NOMO-1 treated with DMSO at 0.1 percent for 48 hours (cell line): ENCODE results near the gene DCC.

Experiments
- DNase-seq: peaks from one replicate; lab custom pipeline; 2025; ENCODE audit not compliant: unreplicated experiment; lab: John Stamatoyannopoulos, UW

DCC gene

GRCh38 chr18:52339891-52340371 is at the start of gene DCC:
Gene DCC (plus strand): TSS chr18:52340197. CDS start chr18:52340788, 591 bp downstream.
- no peak for DNase-seq

GRCh38 chr18:52310651-52311050 is 29.3 kb upstream of the DCC start:
- DNase-seq = no peak

- DNase-seq = no peak
Measured at GRCh38 chr18:52311331-52311730, 28.7 kb upstream of the DCC start.

- no peak for DNase-seq
Measured at GRCh38 chr18:52312346-52312745, 27.7 kb upstream of the DCC start.

GRCh38 chr18:52313213-52313612 is 26.8 kb upstream of the DCC start:
- no peak for DNase-seq

- DNase-seq = no peak
Measured at GRCh38 chr18:52319424-52319983, 20.5 kb upstream of the DCC start.

GRCh38 chr18:52322307-52322706 is 17.7 kb upstream of the DCC start:
- no peak for DNase-seq

GRCh38 chr18:52323802-52324201 is 16.2 kb upstream of the DCC start:
- DNase-seq = no peak

- DNase-seq = no peak
Measured at GRCh38 chr18:52325997-52326396, 14.0 kb upstream of the DCC start.

GRCh38 chr18:52333860-52334259 is 6.1 kb upstream of the DCC start:
- DNase-seq = no peak

- no peak for DNase-seq
Measured at GRCh38 chr18:52334307-52334706, 5.7 kb upstream of the DCC start.

- DNase-seq = no peak
Measured at GRCh38 chr18:52334896-52335295, 5.1 kb upstream of the DCC start.

- no peak for DNase-seq
Measured at GRCh38 chr18:52337276-52337675, 2.7 kb upstream of the DCC start.

- DNase-seq = no peak
Measured at GRCh38 chr18:52340406-52341102, 557 bp downstream of the DCC start.

- no peak for DNase-seq
Measured at GRCh38 chr18:52341103-52341432, 1.1 kb downstream of the DCC start.

GRCh38 chr18:52341608-52342381 is 1.8 kb downstream of the DCC start:
- no peak for DNase-seq

GRCh38 chr18:52342456-52342855 is 2.5 kb downstream of the DCC start:
- DNase-seq = no peak

GRCh38 chr18:52343138-52343537 is 3.1 kb downstream of the DCC start:
- DNase-seq = no peak

GRCh38 chr18:52343731-52344340 is 3.8 kb downstream of the DCC start:
- DNase-seq = no peak

- no peak for DNase-seq
Measured at GRCh38 chr18:52344881-52345280, 4.9 kb downstream of the DCC start.

GRCh38 chr18:52345428-52345827 is 5.4 kb downstream of the DCC start:
- DNase-seq = no peak

- DNase-seq = no peak
Measured at GRCh38 chr18:52348209-52348608, 8.2 kb downstream of the DCC start.
